GM18508 (cell line): ENCODE measurements around the gene EPG5.
"Not testable (repeated sequence)": the region's sequence is repeated elsewhere in the genome, so short reads cannot be mapped to it uniquely, and the experiment has no call there.

Experiments used
- ATAC-seq: cut with Tn5 transposase; IDR thresholded peaks from one replicate; pipeline ENCODE4 v1.9.1; 2021; ENCODE audit warnings: moderate number of reproducible peaks; ENCODE audit not compliant: insufficient read depth, unreplicated experiment

The EPG5 gene

GRCh38 chr18:45967007-45967706 is at the start of gene EPG5:
Gene EPG5, minus strand, starts transcription at chr18:45967329. Its CDS starts 90 bp downstream, at chr18:45967239.
- ATAC-seq: peak; percentile 89

GRCh38 chr18:46013484-46014189 is 46.5 kb upstream of the EPG5 start:
- ATAC-seq: no peak

DNA sequence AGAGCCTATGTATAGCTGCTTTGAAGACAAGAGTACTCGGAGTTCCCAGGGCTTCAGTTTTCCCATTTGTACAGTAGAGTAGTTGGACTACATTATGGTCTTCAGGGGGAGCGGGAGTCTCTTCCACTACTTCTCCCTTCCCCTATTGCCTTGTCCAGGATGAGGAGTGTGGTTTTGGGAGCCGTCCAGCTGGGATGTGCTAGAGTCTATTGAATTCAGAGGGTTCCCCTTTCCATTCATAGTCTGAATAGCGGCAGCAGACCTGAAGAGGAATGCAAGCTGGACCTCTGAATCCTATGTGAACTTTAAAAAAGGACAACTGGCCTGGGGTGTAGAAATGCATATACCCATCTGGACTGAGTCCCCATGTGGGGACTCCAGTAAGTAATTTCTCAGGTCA is 43.5 kb upstream of the EPG5 start:
- ATAC-seq: no peak

GRCh38 chr18:46010050-46010449 is 42.9 kb upstream of the EPG5 start:
- ATAC-seq: no peak

DNA sequence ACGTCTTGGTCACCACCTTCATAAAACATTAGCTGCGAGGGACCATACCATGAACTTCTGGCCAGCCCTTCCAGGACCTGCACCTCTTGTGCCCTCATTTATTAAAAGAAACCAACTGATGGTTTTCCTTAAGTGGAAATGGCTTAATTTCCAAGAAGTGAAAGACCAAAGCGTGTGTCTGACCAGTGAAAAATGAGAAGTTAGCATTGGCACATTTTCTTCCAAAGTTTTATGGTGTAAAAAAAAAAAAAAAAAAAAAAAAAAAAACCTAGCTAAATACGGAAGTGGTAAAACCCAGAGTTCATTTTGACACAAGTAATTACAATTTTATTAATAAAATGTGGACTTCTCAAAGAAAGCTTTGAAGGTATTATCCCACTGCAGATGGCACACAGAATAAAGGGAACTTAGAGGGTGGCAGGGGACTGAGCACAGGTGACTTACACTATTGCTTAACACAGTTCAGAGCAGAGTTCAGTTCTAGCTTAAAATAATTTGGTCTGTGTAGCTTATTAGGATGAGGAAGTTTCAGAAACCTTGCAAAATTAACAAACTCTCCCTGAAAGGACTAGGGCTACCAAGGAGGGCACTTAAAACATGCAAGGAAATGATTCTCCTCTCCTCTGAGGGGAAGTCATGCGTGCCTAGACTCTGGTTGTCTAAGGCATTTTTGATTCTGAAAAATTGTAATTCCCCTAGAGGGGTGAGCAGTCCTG is 42.2 kb upstream of the EPG5 start:
- ATAC-seq: no peak

- no peak for ATAC-seq
These were observed 41.4 kb upstream of the EPG5 start for GRCh38 chr18:46008531-46008930.

DNA sequence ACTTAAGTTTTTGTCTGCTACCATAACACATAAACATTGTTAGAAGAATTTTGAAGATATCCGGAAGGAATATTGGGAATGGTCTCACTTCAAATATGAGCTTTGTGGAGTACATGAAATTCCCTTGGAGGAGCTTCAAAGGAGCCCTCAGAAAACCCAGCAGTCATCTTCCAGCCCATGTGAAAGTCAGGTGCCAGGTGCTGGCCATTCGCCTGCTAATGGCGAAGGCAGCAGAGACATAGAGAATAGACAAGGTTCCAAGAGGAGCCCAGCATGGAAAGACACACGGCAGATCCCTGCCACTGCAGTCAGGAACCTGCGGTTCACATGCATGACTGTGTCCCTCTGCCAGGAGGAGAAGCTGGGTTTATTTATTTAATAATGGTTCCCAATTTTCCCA is 40.0 kb upstream of the EPG5 start:
- no peak for ATAC-seq

DNA sequence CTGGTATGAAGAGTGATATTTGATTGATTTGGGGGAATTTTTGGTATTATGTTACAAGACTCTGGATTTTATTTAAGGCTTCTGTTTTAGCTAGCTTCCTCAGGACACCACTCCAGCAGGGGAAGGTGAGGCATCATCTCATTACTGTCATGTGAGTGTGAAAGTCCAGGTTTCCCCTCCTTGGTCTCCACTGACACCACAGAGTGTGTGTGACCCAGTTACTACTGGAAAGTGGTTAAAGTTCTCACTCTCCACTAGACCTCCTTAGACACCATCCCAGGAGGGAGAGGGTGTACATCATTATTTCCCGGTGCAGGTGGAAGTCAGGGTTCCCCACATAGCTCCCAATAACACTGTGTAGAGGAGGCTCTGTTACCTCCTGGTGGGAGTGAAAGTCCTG is 35.8 kb upstream of the EPG5 start:
- no peak for ATAC-seq

DNA sequence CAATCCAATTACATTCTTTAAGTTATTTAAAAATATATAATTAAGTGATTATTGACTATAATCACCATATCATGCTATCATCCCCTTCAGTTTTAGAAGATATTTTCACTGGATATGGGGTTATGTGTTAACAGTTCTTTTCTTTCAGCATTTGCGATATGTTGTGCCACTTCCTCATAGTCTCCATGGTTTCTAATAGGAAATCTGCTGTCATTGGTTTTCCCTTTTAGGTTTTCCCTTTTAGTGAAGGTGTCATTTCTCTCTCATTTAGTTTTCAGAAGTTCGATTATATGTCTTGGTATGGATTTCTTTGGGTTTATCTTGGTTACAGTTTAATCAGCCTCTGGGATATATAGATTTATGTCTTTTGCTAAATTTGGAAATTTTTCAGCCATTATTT is 34.8 kb upstream of the EPG5 start:
- ATAC-seq: no peak

DNA sequence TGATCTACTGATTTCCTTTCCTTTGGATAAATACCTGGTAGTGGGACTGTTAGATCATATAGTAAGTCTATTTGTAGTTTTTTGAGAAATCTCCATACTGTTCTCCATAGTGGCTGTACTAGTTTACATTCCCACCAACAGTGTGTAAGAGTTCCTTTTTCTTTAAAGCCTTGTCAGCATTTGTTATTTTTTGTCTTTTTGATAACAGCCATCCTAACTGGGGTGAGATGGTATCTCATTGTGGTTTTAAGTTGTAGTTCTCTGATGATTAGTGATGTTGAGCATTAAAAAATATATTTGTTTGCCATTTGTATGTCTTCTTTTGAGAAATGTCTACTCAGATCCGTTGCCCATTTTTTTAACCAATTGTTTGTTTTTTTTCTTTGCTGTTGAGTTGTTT is 33.9 kb upstream of the EPG5 start:
- ATAC-seq: no peak

GRCh38 chr18:45999536-45999935 is 32.4 kb upstream of the EPG5 start:
- no peak for ATAC-seq

DNA sequence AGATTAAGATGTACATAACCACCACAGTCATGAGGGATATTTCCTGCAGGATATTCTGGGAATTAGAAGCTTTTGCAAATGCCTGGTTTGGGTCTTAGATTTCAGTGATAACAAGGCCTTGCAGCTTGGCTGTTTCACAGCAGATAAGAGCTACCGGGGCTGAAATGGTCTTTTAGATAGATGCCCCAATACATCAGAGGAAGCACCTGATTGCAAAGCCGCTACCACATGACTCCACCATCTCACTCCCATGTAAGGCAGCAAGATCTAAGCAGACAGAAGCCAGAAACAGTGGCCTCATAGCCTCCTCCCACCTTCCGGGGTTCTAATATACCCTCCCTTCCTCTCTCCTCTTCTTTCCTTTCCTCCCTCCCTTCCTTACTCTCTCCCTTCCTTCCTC is 31.1 kb upstream of the EPG5 start:
- no peak for ATAC-seq

GRCh38 chr18:45997700-45998151 is 30.6 kb upstream of the EPG5 start:
- ATAC-seq: no peak

GRCh38 chr18:45995461-45995860 is 28.3 kb upstream of the EPG5 start:
- ATAC-seq: no peak

DNA sequence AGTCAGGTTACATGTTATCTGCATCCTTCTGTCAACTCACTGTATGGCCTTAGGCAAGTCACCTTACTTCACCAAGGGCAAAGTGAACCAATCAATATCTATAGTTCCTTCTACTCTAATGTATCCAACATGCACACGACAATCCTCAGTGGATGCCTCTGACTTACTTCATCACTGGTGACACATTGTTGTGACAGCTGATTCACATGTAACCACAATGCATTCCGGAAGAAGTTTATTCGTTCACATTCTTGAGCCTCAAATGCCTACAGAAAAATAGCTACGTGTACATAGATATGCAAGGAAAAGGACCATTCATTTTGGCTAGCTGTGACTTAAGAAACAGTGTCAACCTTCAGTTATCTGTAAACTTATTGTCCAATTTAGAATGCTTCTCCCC is 26.3 kb upstream of the EPG5 start:
- ATAC-seq: no peak

GRCh38 chr18:45992527-45992926 is 25.4 kb upstream of the EPG5 start:
- not testable (repeated sequence) for ATAC-seq

DNA sequence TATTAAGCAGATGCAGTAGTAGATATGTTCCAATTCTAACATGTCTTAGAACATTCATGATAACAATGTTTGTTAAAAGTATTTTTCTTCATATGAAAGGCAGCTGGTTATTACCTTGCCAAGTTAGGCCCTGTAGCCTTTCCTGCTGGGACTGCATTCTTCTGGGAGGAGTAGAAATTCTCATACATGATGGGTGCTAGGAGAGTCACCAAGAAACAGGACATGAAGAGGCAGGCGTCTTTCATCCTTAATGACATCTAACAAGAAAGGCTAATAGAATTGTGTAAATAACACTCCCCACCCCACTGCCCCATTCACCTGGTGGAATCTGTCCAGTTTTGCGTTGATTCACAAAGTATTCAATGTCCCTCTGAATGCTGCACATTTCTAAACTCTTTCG is 24.7 kb upstream of the EPG5 start:
- no peak for ATAC-seq

- no peak for ATAC-seq
These were observed 17.6 kb upstream of the EPG5 start for GRCh38 chr18:45984546-45985235.

DNA sequence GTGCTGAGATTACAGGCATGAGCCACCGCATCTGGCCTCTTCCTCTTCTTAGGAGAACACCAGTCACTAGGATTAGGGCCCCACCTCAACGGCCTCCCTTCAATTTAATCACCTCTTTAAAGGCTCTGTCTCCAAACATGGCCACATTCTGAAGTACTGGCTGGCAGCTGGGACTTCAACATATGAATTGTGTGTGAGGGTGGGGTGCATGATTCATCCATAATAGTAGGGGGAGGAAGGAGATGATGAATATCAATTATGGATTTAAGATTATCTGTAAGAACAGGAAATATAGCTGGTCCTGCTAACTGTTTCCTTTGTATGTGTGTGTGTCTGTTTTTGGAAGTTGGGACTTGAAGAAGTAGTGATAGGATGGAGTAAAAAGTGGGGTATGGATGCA is 14.7 kb upstream of the EPG5 start:
- ATAC-seq: no peak

DNA sequence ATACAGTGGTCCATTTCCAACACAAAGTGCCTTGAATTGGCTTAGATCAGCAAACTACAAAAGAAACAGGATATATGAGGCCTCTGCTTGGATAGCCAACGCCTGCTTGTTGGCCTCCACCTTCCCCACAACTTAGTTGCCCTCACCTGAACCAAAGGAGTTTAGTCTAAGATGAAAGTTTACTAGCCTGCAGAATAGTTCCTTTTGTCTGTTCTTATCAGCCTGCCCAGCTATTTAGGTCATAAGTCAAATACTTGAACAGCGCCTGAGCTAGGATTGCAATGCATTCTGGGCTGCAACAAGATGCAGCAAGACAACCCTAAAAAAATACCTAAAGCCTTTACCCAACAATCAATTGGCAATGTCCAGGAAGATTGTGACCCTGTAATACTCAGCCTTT is 13.1 kb upstream of the EPG5 start:
- no peak for ATAC-seq

GRCh38 chr18:45978084-45978483 is 11.0 kb upstream of the EPG5 start:
- ATAC-seq: no peak
